Liver (tissue), 9 donors: ENCODE measurements around the gene NFATC1. TPM values are rescaled to one million over a fixed set of nuclear protein-coding genes. Genes with fewer than 3 reads are reported as not detected.

Source experiments
- DNase-seq: peaks from one replicate; pipeline ENCODE4 v3.0.0-alpha.2; 2017; ENCODE audit warnings: low spot score
- H3K27ac ChIP-seq, 2 donors: one replicate each; pipeline ENCODE4 v1.7.0; 2013; ENCODE audit warnings: inconsistent platforms in 2 of 2, low read length in 2 of 2, control low read depth in 1 of 2, low read depth in 1 of 2, mild to moderate bottlenecking in 1 of 2
- H3K27me3 ChIP-seq, 4 donors: one replicate each; pipeline versions ENCODE4 v1.6.1 to v1.7.0; 2013; ENCODE audit warnings: low read length in 3 of 4, inconsistent platforms in 1 of 4, mild to moderate bottlenecking in 1 of 4, moderate library complexity in 1 of 4; ENCODE audit not compliant: control insufficient read depth in 4 of 4, insufficient read depth in 4 of 4
- H3K36me3 ChIP-seq, 4 donors: one replicate each; pipeline versions ENCODE4 v1.6.1 to v1.7.0; 2013; ENCODE audit warnings: low read length in 3 of 4, mild to moderate bottlenecking in 3 of 4, low read depth in 1 of 4, moderate library complexity in 1 of 4; ENCODE audit not compliant: control insufficient read depth in 4 of 4, insufficient read depth in 3 of 4
- H3K4me1 ChIP-seq, 4 donors: one replicate each; pipeline versions ENCODE4 v1.6.1 to v1.7.0; 2013; ENCODE audit warnings: low read length in 3 of 4, mild to moderate bottlenecking in 3 of 4, moderate library complexity in 1 of 4; ENCODE audit not compliant: control insufficient read depth in 4 of 4, insufficient read depth in 4 of 4
- H3K4me3 ChIP-seq, 3 donors: one replicate each; pipeline versions ENCODE4 v1.6.1 to v1.7.0; 2013; ENCODE audit warnings: low read length in 3 of 3, control low read depth in 1 of 3, low read depth in 1 of 3, mild to moderate bottlenecking in 1 of 3
- H3K9ac ChIP-seq, 2 donors: one replicate each; pipeline ENCODE4 v1.7.0; 2013; ENCODE audit warnings: low read length in 2 of 2, mild to moderate bottlenecking in 2 of 2, moderate library complexity in 2 of 2, control low read depth in 1 of 2, low read depth in 1 of 2
- H3K9me3 ChIP-seq, 4 donors: one replicate each; pipeline versions ENCODE4 v1.6.1 to v1.7.0; 2013; ENCODE audit warnings: low read length in 3 of 4; ENCODE audit not compliant: control insufficient read depth in 4 of 4
- EGR1 ChIP-seq, 2 donors: IDR thresholded peaks; 2 replicates each; pipeline ENCODE4 v1.6.1; 2016 to 2018; ENCODE audit warnings: antibody characterized with exemption in 2 of 2, low read depth in 2 of 2
- FOXA2 ChIP-seq: IDR thresholded peaks from 2 replicates; pipeline ENCODE4 v1.6.1; 2016; ENCODE audit warnings: antibody characterized with exemption
- GABPA ChIP-seq, 2 donors: IDR thresholded peaks in 1 of 2; conservative IDR thresholded peaks in 1 of 2; 2 replicates each; pipeline ENCODE4 v1.6.1; 2016; ENCODE audit warnings: antibody characterized with exemption in 2 of 2, mild to moderate bottlenecking in 1 of 2, moderate library complexity in 1 of 2
- HNF4A ChIP-seq, 2 donors: conservative IDR thresholded peaks; 2 replicates each; pipeline ENCODE4 v1.6.1; 2016; ENCODE audit warnings: antibody characterized with exemption in 2 of 2, mild to moderate bottlenecking in 2 of 2
- HNF4G ChIP-seq: IDR thresholded peaks from 2 replicates; pipeline ENCODE4 v1.6.1; 2016; ENCODE audit warnings: antibody characterized with exemption
- MAX ChIP-seq: IDR thresholded peaks from 2 replicates; pipeline ENCODE4 v1.6.1; 2016; ENCODE audit warnings: antibody characterized with exemption
- NR2F2 ChIP-seq: IDR thresholded peaks from 2 replicates; pipeline ENCODE4 v1.6.1; 2016; ENCODE audit warnings: antibody characterized with exemption
- RAD21 ChIP-seq, 2 donors: IDR thresholded peaks; 2 replicates each; pipeline ENCODE4 v1.6.1; 2016; ENCODE audit warnings: antibody characterized with exemption in 2 of 2, mild to moderate bottlenecking in 2 of 2
- REST ChIP-seq: IDR thresholded peaks from 2 replicates; pipeline ENCODE4 v1.6.1; 2016; ENCODE audit warnings: antibody characterized with exemption, mild to moderate bottlenecking
- RXRA ChIP-seq, 2 donors: IDR thresholded peaks; 2 replicates each; pipeline ENCODE4 v1.6.1; 2017 to 2018; ENCODE audit warnings: antibody characterized with exemption in 2 of 2, mild to moderate bottlenecking in 1 of 2
- SP1 ChIP-seq: IDR thresholded peaks from 2 replicates; pipeline ENCODE4 v1.6.1; 2018; ENCODE audit warnings: antibody characterized with exemption, mild to moderate bottlenecking
- TAF1 ChIP-seq: conservative IDR thresholded peaks from 2 replicates; pipeline ENCODE4 v1.6.1; 2016; ENCODE audit warnings: antibody characterized with exemption, mild to moderate bottlenecking
- ZBTB33 ChIP-seq: IDR thresholded peaks from 2 replicates; pipeline ENCODE4 v1.6.1; 2016; ENCODE audit warnings: antibody characterized with exemption
- WGBS: extraction: QIAGEN DNeasy Blood & Tissue Kit; methylation state at CpG from one replicate; pipeline ENCODE4 v1.1.7; 2013; 5-methylcytosine and 5-hydroxymethylcytosine counted together
- polyA plus RNA-seq, 2 donors: library from polyadenylated mRNA; stranded (reverse) in 1 of 2; unstranded in 1 of 2; fragments of 200-250 nt in 1 of 2; fragments of >200 nt in 1 of 2; fragmentation: Nextera tagmentation in 1 of 2; extraction: Ambion mirVana in 1 of 2; gene quantifications; one replicate each; pipeline versions ENCODE4 v1.2.1 to v1.2.3, GENCODE V29; 2013 to 2015
- total RNA-seq, 2 donors: library from RNA; depleted of rRNA; stranded (reverse); fragments of >200 nt; gene quantifications; one replicate each; pipeline ENCODE4 v1.2.3, GENCODE V29; 2014
- donor health status: healthy.
- donor health status: healthy.
- donor health status: healthy.
- donor health status: healthy.
- donor health status: healthy.

The NFATC1 gene
- total and polyA plus RNA-seq, 4 donors = 0.57 to 2.2 (median 1.3) TPM

- TF ChIP-seq ZBTB33 (no peak), RXRA (IDR thresholded peaks at IDR 0.05) (no peak), HNF4G (no peak), SP1 (no peak)
These were observed 75.3 kb downstream of the NFATC1 start (continued) for GRCh38 chr18:79471046-79471445.

GRCh38 chr18:79471597-79471996 lies 75.9 kb downstream of the NFATC1 start:
- no peaks in the 10 kb centered on the region for H3K4me1 ChIP-seq
- 93% methylated on average over 16 of the region's 16 CpGs for WGBS
- DNase-seq = no peak
- no peak overlapping the region for H3K9ac ChIP-seq
- no peak overlapping the region for H3K4me3 ChIP-seq
- H3K9me3 ChIP-seq = no peaks in the 10 kb centered on the region
- no peaks in the 10 kb centered on the region for H3K27me3 ChIP-seq
- no peaks in the 10 kb centered on the region for H3K36me3 ChIP-seq
- no peak for TF ChIP-seq REST
- H3K27ac ChIP-seq = no peak overlapping the region

- Histone ChIP-seq H3K4me1 (no peaks in the 10 kb centered on the region), H3K9ac (no peak overlapping the region), H3K4me3 (no peak overlapping the region), H3K9me3 (no peaks in the 10 kb centered on the region), H3K27me3 (no peaks in the 10 kb centered on the region), H3K36me3 (no peaks in the 10 kb centered on the region), H3K27ac (no peak overlapping the region)
- DNase-seq = no peak
- WGBS = 93% methylated on average over 10 of the region's 10 CpGs
- no peak for TF ChIP-seq RAD21 (IDR thresholded peaks at IDR 0.05)
These were observed 76.4 kb downstream of the NFATC1 start for GRCh38 chr18:79472176-79472575.

- WGBS = 96% methylated on average over 13 of the region's 13 CpGs
- no peaks in the 10 kb centered on the region for H3K36me3 ChIP-seq
- DNase-seq = no peak
- TF ChIP-seq MAX (no peak), GABPA (IDR thresholded peaks at IDR 0.05 in 1 of 2, conservative IDR thresholded peaks at IDR 0.05 in 1 of 2) (no peak), EGR1 (IDR thresholded peaks at IDR 0.05; ENCODE audit: low read depth in 2 of 2) (no peak), RXRA (IDR thresholded peaks at IDR 0.05) (no peak), FOXA2 (no peak), HNF4A (conservative IDR thresholded peaks at IDR 0.05) (no peak), NR2F2 (no peak), REST (no peak), RAD21 (IDR thresholded peaks at IDR 0.05) (no peak), SP1 (no peak), TAF1 (no peak)
- H3K27ac ChIP-seq = no peak overlapping the region
- H3K9me3 ChIP-seq = no peaks in the 10 kb centered on the region
- H3K9ac ChIP-seq = no peak overlapping the region
- H3K4me3 ChIP-seq = no peak overlapping the region
- no peaks in the 10 kb centered on the region for H3K4me1 ChIP-seq
- no peaks in the 10 kb centered on the region for H3K27me3 ChIP-seq
These were observed 77.2 kb downstream of the NFATC1 start for GRCh38 chr18:79472946-79473345.
